K562 (cell line): ENCODE data around the gene MUC16.

Experiments
- MAFF ChIP-seq: IDR thresholded peaks from 2 replicates; pipeline ENCODE4 v1.6.1; 2012; ENCODE audit warnings: low read length, improper control_type of control experiment
- POLR2AphosphoS5 ChIP-seq: IDR thresholded peaks from 2 replicates; pipeline ENCODE4 v1.6.1; 2011; ENCODE audit warnings: mild to moderate bottlenecking, low read depth, low read length, moderate library complexity; ENCODE audit not compliant: control insufficient read depth, insufficient read depth
- TF ChIP-seq, protein P1 (sequence below): sonication (generic); formaldehyde crosslinking; IDR thresholded peaks from 2 replicates; pipeline ENCODE4 v1.8.1; 2022; ENCODE audit warnings: missing genetic modification reagents
- TF ChIP-seq, protein P2 (sequence below): sonication (generic); formaldehyde crosslinking; IDR thresholded peaks from 2 replicates; pipeline ENCODE4 v1.8.1; 2023; ENCODE audit warnings: mild to moderate bottlenecking, missing genetic modification reagents, moderate library complexity

DNA sequence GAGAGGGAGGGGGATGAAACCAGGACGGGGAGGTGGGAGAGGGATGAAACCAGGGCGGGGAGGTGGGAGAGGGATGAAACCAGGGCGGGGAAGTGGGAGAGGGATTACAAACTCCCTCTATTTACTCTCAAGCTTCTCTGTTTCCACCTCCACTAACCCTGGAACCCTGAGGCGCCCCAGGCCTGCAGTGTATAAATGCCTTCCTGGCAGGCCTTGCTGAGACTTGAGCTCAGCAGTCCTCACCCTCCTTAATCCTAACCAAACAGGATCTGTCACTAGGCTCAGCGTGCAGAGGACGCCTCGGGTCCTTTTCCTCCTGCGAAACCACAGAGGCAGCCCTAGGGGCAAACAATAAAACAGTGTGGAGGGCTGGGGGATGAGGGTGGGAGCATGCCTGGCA, 44.6 kb upstream of the MUC16 start:
- TF ChIP-seq POLR2AphosphoS5 (no peak), MAFF (no peak)
- TF ChIP-seq, protein P1, sequence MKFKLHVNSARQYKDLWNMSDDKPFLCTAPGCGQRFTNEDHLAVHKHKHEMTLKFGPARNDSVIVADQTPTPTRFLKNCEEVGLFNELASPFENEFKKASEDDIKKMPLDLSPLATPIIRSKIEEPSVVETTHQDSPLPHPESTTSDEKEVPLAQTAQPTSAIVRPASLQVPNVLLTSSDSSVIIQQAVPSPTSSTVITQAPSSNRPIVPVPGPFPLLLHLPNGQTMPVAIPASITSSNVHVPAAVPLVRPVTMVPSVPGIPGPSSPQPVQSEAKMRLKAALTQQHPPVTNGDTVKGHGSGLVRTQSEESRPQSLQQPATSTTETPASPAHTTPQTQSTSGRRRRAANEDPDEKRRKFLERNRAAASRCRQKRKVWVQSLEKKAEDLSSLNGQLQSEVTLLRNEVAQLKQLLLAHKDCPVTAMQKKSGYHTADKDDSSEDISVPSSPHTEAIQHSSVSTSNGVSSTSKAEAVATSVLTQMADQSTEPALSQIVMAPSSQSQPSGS (CRISPR knock-in tag): no peak
- TF ChIP-seq, protein P2, sequence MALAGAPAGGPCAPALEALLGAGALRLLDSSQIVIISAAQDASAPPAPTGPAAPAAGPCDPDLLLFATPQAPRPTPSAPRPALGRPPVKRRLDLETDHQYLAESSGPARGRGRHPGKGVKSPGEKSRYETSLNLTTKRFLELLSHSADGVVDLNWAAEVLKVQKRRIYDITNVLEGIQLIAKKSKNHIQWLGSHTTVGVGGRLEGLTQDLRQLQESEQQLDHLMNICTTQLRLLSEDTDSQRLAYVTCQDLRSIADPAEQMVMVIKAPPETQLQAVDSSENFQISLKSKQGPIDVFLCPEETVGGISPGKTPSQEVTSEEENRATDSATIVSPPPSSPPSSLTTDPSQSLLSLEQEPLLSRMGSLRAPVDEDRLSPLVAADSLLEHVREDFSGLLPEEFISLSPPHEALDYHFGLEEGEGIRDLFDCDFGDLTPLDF (CRISPR knock-in tag): no peak
